GM18520 (cell line): ENCODE data around the gene PIK3R6.

Experiments used
- ATAC-seq: cut with Tn5 transposase; IDR thresholded peaks from one replicate; pipeline ENCODE4 v1.9.1; 2021; ENCODE audit not compliant: unreplicated experiment

PIK3R6 gene

DNA sequence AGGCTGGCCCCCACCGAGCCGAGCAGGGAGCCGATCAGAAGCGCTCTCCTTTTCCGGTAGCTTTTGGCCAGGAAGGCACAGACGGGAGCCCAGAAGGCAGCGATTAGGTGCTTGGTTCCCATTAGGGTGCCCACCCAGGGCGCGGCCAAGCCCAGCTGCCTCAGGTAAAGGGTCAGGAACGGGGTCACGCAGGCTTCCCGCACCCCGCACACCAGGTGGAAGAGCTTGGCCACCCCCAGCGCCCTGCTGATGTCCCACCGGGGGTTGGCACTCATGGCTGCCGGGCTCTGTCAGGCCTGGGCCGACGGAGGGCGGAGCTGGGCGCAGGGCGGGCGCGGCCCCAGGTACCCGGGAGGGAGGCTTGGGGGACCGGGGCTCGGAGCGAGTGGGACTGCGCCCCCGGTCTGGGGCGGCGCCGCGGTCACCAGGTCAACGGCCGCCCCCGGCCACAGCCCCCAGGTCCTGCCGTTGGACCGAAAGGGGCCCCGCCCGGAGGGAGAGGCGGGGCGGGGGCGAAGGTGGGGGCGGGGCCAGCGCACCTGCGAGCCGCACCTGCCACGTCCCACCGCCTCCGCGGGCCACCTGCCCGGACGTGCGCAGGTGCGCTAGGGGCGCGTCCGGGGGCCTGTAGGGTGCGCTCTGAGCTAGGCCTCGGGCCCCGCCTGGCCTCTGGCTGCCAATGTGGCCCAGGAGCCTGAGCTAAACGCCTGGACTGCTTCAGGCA is 68.5 kb downstream of the PIK3R6 start, which contains the start of gene MFSD6L:
MFSD6L (minus strand) TSS at position 520 of the 724 bp plus-strand sequence; CDS start at position 275, 245 bp downstream.
- ATAC-seq = no peak

DNA sequence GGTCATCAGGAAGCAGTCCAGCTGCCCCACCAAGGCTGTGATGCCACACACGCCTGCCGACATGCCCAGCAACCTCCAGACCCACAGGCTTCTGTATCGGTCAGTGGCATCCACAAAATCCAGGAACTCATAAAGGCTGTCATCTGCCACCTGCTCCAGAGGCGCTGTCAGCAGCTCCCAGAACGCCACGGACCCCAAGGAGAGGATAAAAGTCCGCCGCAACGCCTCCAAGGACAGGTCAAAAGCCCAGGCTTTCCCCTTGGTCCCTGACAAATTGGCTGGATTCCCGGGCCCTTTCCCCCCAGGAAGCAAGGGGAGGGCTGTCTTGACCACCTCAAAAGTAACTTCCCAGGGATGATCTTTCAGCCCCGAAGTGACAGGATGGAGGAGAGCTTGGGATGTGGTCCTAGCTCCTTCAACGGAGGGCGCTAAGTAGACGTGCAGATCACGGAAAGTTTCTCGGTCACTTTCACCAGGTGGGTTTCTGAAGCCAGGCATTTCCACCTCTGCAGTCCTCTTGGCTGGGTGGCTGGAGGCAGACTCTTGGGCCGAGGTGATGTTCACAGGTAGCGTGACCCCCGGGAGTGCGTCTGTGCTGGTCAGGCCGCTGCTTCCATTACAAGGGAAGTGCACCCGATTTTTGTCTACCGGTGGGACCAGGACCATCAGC is 69.2 kb downstream of the PIK3R6 start:
- no peak for ATAC-seq

DNA sequence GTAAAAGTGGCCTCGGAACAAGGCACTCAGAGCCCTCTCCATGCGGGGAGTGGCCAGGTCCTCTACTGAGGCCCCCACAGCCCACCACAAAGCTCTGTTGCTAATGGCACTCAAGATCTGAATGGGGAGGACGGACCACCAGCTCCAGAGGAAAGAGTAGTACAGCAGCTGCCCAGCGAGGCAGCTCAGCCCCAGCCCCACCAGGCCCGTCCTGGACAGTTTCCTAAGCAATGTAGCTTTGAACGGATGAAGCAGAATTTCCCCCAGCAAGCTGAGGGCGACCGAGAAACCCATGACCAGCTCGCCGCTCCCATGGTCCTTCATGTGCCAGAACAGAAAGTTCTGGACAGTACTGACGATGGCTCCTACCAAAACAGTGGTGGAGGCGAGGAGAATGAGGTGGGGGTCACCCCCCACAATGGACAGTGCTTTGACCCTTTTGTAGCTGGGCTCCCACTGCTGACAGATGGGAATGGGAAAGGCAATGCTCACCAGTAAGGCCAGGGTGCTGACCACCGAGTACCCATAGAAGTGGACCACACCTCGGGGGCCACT is 69.8 kb downstream of the PIK3R6 start:
- no peak for ATAC-seq

DNA sequence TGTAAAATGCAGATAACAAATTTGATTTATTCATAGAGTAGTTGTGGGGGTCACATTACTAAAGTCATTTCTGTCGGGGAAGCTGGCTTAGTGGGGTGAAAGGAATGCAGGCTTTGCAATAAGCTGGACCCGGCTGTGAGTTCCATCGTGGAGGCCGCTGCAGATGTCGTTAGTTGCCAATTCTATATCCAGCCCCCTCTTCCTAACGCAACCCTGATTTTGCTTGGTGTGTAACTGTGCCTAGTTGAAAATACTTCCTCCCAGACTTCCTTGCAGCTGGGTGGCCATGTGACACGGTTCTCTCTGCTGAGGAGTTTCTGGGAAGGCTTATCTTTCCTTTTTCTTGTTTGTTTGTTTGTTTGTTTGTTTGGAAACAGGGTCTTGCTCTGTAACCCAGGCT is 72.8 kb downstream of the PIK3R6 start:
- no peak for ATAC-seq

DNA sequence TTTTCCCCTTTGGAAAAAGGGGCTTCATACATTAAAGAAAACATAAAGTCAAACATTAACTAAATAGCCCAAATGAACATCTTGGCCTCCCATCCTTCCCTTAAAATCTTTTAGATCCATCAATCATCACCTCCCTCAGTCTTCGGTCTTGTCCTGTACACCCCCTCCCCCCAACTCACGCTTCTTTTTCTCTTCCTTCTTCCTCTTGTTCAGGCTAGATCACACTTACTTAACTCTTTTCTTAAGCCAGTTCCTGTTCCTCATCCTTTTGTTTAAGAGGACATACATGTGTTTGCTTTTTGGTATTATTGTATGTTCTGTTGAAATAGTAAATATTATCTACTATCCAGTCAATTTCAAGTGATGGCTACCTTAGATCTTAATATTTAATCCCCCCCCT is 73.8 kb downstream of the PIK3R6 start:
- no peak for ATAC-seq

DNA sequence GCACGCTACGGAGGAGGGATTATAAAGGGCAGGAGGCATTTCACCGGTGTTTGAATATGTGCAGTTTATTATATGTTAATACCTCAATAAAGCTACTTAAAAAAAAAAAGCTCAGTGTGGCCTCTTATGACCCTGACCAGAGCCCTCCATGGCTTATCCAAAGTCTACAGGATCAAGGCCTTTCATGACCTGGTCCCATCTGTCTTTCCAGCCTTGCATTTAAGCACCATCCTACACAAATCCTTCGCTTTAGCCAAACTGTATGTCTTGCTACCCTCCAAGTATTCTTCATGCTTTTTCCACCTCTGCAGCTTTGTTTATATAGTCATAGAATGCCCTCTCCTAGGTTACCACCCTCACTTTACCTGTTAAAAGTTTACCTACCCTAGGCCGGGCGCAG is 74.8 kb downstream of the PIK3R6 start:
- ATAC-seq = no peak

DNA sequence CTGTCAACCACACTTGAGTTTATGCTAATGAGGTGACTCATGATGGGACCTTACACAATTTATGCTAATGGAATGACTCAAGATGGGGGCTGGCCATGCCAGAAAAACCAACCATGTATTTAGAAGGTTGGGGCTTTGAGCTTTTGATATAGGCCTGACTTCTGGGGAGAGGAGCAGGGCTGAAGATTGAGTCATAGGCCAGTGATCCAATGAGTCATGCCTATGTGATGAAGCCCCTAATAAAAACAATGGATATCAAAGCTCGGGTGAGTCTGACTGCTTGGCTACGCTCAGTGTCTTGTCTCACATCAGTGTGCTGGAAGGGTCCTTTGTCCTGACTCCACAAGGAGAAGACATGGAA is 75.6 kb downstream of the PIK3R6 start:
- ATAC-seq = no peak

DNA sequence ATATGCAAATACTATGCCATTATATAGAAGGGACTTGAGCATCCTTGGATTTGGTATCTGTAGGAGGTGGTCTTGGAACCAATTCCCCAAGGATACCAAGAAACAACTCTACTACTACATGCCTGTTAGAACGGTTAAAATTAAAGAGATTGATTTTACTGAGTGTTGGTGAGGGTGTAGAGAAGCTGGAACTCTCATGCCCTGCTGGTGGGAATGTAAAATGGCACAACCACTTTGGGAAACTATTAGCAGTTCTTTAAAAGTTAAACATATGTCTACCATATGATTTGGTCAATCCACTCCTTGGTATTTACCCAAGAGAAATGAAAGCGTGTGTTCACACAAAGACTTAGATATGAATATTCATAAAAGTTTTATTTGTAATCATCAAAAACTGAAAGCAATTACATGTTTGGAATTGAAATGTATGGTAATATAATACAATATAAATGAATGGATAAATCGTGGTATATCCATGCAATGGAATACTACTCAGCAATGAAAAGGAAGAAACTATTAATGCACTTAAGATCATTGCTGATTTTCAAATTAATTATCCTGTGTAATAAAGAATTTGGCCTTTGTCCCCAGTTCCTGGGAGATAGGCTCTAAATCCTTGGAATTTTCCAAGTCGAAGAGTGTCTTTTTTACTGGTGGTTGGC is 76.1 kb downstream of the PIK3R6 start:
- no peak for ATAC-seq

DNA sequence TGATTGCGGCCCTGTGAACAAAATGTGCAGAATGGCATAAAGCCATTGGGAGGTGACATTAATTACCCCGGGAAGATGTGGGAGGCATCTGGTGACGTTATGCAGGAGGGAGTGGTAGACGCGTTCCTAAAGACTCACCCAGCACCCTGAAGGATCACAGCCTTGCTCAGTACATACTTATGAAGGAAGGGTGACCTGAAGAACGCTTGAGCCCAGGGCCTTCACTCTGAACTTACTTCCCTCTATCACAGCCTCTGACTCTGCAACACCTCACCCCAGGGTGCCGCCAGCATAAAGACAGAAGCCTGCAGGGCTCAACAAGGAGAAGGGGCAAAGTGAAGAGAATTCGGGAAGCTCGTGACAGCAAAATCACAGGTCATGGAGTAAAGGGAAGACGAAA is 77.7 kb downstream of the PIK3R6 start:
- no peak for ATAC-seq

DNA sequence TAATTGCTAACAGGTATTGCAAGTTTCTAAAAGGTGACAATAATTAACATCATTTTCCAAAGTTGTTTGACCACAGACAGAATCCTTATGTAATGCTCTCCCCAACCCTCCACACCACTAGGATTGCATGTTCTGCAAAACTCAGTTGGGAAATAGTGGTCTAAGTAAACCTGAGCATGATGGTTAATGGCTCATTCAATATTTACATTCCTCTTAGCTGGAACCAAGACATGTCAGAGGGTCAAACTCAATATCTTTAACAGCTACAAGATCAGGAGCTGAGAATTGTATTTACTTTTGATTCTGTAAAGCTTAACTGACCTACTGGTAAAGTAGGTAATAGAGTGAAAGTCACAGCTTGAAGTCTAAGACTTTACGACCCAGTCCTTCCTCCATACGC is 78.5 kb downstream of the PIK3R6 start:
- ATAC-seq = no peak

DNA sequence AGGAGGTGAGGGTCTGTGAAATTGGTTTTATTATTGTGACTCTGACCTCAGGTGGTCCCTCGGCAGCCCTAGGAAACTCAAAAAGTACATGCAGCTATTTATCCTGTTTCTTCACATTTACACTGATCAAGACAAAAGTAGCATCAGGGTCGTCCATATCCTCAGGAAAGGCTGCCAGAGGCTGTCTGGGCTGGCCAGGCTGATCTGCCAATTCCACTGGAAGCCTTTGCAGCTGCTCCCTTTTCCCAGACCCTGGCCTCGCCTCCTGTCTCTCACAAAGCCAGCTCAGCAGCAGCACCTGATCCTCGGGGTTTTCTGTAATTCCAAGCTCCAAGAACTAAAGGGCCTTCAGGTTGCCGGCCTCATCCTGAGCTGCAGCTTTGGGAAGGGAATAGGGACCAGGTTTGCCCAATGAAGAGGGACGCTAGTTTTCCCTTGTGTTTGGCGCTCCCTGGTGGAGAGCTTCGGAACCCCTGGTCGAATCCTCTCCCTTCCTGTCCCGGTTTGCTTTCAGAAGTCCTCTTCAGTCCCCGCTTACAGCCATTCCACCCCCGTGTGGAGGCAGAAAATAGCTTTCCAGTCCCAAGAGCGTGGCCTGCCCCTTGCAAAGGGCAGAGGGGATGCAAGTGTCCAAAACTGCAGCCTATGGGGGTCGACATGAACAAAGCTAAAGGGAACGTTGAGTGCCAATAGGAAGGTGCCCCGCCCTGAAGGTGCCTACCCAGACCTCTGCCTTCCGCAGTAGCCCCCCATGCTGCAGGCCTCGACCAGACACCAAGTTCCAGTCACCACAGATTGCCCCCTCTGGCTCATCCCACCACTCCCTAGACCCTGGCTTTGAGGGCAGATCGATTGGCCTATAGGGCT is 81.7 kb downstream of the PIK3R6 start:
- no peak for ATAC-seq

DNA sequence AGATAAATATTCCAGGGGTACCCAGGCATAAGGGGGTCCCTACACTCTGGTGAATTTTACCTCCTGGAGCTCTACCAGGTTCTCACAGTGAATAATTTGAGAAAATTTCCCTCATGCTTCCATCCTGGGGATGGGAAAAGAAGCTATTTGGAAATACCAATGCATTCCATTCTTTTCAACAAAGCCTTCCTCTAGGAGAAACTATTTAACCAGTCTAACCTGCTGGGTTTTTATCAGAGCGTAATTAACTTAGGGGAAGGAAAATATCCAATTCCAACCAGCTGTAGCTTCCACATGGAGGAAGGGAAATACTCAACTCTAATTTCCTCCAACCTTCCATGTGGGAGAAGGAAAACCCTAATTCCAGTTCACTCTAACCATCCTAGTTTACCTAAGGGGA is 85.3 kb downstream of the PIK3R6 start:
- no peak for ATAC-seq

DNA sequence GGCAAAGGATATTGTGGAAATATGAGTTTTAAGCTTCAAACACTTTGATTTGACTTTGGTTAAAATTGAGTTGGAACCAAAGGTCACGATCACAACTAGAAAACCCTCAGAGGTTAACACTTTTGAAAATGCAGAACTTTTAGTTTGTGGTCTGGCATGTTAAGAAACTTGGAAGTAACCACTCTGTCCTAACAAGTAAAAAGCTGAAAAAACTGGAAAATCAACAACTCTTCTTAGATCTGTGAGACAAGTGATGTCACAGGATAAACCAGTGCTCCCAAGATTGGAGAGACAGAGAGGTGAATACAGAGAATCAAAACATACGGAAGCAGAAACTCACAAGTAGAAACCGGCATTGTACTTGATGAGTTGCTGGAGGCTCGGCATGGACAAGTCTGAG is 85.7 kb downstream of the PIK3R6 start:
- no peak for ATAC-seq

DNA sequence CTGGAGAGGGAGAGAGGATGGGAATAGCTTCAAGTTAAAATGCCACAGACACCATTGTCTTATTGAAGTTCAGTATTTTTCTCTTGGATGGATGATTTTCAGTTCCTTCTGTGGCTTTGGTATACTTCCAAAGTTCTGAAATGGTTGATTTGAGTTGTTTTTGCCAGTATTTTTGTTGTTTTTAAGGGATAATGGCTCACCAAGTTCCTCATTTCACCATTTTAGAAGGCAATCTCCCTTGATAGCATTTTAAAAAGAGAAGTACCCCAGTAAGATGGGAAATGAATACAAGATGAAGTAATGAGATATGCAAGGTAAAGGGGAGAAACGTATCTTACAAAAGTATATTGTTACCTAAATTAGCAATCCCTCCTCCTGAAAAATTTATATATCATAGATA is 90.6 kb downstream of the PIK3R6 start:
- ATAC-seq = no peak

DNA sequence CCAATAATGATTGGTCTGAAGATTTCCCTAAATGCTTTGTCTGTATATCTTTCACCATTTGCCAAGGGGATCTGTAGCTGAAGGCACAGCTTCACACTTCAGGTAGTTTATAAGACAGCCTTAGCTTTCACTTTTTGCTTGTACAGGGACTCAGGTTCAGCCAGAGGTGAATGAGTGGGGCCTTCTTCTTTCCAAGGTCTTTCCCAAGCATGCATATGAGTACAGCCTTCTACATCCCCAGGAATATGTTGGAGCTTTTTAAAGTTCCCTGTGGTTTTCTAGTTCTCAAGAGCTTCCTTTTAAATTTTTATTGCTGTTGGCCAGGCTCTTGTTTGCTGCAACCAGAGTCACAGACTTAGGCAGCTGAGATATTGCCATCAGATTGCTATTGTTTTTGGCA is 91.2 kb downstream of the PIK3R6 start:
- no peak for ATAC-seq

DNA sequence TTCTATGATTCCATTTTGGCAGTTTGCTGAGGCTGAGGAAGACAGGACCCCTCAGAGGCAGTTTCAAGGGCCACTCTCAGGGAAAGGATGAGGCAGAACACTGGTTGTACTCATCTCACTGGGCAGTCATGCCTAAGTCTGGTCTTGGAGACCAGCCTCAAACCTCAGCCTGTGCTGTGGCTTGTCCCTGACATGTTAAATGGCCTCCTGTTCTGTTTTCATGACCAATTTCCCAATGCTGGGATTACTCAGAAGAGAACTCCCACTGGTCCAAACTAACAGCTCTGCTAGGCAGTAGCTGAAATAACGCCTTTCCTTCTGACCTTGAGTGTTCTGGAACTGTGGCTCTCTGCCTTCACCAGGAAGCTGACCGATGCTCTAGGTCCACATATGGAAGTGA is 100.7 kb downstream of the PIK3R6 start:
- no peak for ATAC-seq

DNA sequence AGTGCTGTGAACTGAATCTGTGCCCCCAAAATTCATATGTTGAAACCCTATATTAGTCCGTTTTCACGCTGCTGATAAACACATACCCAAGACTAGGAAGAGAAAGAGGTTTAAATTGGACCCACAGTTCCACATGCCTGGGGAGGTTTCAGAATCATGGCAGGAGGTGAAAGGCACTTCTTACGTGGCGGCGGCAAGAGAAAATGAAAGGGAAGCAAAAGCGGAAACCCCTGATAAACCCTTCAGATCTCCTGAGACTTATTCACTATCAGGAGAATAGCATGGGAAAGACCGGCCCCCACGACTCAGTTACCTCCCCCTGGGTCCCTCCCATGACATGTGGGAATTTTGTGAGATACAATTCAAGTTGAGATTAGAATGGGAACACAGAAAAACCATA is 105.5 kb downstream of the PIK3R6 start:
- ATAC-seq = no peak

DNA sequence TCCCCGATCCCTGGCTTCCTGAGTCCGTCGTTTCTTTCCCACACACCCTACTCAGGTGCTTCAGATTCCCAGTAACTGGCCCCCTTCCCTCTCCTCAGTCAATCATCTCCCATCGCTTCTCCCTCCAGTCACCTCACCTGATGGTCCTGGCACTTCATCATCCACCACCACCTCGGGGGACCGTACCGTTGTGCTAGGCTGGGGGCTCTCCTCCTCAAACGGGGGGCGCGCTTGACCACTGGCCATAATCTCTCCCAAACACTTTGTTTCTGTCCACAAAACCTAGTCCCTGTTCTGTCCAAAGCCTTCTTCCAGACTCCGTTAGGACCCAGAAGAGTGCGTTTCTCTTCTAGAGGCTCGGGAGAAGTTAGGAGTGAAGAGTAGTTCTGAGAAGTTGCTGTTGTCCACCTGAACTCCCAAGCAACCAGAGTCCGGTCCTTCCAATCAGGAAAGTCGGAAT is 109.3 kb downstream of the PIK3R6 start, which contains the start of gene SPDYE4:
SPDYE4 (minus strand) TSS at position 410 of the 460 bp plus-strand sequence; CDS start at position 246, 164 bp downstream.
- ATAC-seq = no peak

DNA sequence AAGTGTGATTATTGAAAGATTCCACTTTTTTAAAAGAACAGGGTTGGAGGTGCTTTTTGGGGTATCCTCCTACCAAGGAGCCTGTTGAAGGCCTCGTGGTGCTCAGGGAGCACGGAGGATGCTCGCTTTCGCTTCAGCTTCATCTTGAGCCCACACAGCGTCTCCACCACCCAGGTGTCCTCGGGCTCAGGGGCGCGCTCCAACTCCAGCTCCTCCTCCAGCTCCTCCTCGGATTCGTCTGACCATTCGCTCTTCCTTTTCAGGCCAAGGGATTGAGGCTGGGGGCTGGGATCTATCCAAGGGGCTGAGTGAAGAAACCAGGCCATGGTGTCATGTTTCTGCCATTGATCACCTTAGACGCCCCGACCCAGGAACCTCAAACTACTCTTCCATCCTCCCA is 110.3 kb downstream of the PIK3R6 start:
- ATAC-seq = no peak

DNA sequence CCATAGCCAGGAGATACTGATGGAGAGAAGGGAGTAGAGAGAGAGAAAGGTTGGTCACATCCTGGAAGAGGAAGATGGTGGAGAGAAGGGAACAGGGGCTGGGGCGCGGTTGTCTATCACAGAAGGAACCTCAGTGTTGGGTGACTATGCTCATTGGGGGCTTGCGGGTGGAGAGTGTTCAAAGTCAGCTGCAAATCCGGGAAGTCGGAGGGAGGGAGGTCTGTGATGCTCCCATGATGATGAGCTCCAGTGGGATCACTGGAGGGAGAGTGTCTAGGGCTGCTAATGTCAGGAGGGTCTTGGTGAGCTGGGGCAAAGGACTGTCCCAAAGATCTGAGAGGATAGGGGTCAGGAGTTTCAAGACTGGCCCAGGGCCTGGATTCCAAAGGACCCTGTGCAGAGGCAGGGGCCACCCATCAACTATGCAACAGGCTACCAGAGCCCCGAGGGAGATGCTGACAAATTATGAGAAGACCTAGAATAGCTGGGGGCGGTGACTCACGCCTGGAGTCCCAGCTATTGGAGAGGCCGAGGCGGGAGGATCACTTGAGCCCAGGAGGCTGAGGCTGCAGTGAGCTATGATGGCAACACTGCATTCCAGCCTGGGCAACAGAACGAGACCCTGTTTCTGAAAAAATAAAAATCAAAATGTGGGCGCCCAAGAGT is 111.8 kb downstream of the PIK3R6 start:
- no peak for ATAC-seq
